EL (cell line): ENCODE results near the gene CTNNA3.

ENCODE experiments used
- DNase-seq: peaks from one replicate; pipeline ENCODE4 v3.0.0-alpha.2; 2016

Gene CTNNA3

DNA sequence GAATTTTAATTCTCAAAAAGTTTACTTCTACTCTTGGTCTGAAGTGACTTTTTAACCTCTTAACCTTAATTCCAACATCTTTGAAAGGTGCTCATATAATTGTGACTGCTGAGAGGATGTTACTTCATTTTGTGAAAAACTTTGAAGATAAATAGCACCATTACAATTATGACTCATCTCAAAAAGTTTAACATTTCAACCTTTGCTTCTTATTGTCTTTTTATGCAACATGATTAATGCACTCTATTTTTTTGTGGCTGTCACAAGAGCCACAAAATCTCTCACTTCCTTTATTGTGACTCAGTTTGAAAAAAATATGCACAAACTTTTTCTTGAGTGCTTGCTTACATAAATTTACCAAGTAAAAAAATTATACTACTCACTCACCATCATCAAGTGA is 387.1 kb downstream of the CTNNA3 start:
- no peak for DNase-seq

DNA sequence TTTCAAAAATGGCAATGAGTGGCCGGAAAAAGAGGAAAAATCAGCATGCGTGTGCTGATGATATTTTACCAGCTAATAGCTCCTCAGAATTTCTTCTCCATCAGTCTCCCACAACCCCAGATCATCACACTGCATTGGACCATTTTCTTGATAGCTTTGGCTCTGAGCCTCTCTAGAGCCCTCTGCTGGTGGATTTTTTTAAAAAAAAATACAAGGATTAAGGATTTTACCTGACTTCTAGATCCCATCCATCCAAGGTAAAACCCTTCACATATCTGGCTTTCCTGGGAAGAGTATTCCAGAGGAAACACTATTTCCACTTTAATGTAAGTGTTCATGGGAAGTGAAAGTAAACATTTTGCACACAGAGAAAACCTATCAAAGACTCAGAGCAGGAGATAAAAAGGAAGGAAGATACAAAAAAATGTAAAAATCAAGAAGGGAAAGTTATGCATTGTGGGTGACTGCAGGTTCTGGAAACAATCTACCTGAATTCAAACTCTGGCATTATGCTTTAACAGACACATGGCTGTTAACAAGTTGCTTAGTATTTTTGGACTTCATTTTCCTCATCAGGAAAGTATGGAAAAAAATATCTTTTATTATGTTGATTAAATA is 389.3 kb downstream of the CTNNA3 start:
- peak; percentile 4 for DNase-seq

DNA sequence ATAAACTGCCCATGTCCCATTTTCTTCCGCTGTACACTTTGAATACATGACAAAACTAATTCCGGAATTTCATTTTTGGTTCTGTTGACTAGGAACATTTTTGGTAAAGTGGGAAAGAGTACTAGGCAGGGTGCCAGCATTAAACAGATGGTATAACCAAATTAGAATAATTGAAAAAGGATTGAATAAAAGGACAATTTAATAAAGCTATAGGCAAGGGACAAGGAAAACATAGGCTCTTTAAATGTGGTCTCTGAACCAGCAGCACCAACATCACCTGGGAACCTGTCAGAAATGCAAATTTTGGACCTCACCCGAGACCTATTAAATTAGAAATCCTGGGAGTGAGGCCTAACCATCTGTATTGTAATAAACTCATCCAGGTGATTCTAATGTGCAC is 393.3 kb downstream of the CTNNA3 start:
- no peak for DNase-seq

DNA sequence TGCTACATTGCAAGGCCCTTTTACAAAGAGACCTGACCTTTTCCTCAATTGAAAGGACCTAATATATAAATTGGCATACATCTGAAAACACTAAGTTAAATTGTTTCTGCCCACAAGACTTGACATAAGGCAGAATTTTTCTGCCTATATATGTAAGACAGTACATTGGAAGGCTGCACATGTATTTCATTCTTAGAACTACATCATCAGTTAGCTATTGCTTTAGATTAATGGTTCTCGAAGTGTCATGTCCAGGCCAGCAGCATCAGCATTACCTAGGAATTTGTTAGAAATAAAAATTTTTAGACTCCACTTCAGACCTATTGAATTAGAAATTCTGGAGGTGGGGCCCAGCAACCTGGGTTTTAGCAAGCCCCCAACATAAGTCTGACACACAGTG is 396.2 kb downstream of the CTNNA3 start:
- no peak for DNase-seq

DNA sequence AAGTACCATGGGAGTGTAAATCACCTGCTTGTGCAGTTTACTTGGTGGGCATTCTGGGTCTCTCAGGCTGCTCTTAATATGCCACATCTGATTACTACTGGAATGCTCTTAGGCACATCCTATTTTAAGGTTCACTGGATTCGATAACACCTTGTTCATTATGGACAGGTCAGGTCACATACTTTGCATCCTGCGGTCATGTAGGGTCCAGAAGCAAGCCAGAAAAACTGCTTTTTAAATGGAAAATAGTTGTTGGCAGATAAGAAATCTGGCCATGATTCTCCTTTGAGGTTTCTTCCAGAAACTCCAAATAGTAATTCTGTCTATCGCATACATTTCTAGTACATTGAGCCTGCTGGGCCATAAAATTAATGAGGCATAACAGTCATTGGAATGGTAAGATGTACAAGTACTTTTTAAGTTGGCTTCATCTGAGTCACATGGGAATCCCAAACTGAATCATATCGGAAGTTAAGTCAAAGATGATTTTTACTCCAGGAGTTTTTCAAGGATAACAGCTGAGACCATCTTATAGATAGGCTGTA is 398.3 kb downstream of the CTNNA3 start:
- no peak for DNase-seq

DNA sequence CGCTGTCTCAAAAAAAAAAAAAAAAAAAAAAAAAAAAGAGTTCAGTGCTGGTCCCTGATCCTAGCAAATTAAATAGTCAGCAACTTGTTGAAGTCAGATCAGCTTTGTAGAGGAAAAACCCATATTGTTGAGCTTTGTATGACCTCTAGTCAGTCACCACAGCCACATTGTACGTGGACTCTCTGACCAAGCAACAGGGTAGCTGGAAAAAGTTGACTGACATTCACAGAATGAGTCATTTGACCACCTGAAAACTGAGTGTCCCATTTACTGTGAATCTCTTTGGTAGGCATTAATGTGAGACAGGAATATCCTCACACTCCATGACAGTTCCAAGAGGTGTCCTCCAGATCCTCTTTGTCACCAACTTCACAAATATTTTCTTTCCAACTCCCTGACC is 399.1 kb downstream of the CTNNA3 start:
- no peak for DNase-seq

DNA sequence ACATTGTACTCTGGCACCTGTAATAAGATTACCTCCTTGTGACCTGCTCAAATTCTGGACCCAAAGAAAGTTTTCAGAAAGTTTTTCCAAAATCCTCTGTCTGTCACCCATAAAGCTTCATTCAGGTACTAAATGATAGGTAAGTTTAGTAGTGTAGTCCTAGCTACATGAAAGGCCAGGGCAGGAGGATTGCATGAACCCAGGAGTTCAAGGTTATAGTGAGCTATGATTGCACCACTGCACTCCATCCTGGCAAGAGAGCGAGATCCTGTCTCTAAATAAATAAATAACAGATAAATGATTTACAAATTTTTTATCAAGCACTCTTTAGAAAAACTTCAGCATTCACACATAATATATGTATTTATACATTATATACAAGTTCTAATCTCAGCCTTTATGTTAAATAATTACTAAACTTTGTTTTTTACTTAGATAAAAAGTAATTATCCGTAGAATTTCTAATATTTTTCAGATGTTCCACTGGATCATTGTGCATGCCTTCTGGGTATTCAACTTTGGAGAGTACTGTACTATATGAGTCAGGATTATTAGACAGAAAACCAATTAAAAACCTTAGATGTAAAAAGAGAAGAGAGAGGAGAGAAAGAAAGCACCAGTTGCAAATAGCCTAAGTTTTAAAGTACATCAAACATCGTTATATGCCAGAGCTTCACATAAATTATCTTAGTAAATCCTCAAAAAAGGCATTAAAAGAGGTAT is 407.1 kb downstream of the CTNNA3 start:
- no peak for DNase-seq

DNA sequence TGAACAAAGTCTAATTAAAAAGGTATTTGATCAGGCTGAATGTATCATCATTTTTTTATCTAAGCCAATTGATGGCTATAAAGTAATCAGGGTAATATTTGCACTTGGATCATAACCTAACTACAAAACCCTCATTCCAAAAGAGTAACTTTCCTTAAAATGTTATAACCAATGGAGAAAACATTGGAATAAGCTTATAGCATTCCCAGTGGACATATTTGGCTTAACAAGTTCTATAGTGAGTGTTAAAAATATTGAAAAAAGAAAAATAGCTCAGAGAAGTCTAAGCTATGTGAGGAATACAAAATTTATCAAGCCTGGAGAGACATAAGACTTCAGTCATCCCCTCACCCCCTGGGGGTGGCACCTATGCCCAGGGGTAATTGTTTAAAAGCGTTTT is 411.4 kb downstream of the CTNNA3 start:
- no peak for DNase-seq

DNA sequence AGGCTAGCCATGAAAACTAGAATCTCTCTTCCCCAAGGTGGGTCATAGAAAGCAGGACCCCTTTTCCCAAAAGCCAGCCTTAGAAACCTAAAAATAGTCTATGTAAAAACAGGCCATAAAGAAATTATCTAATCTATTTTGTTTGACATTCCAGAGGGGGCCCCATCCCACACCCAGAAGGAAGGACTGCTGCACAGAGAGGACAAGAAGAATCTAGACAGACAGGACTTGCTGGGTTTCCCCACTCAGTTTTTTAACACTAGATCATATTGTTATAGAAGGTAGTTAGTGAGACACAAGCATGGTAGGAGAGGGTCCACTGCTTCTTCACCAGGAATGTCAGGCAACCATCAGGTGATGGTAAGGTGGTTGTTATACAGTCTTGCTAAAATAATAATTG is 413.1 kb downstream of the CTNNA3 start:
- no peak for DNase-seq

DNA sequence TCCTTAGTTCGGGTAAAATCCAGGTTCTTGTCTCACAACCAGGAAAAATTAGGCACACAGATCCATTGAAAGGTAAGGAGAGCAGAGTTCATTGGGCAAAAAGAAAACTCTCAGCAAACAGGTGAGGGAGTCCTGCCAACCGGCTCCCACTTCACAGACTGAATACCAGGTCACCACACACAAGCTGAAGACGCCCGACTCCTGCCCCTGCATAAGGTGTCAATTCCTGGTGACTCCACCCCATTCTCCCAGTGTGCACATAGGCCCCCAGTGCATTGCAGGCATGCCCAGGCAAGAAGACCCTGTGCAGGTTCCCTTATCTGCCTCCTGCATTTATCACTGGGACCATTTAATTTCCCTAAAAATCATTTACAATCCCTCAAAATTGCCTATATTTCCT is 415.6 kb downstream of the CTNNA3 start:
- DNase-seq: no peak

DNA sequence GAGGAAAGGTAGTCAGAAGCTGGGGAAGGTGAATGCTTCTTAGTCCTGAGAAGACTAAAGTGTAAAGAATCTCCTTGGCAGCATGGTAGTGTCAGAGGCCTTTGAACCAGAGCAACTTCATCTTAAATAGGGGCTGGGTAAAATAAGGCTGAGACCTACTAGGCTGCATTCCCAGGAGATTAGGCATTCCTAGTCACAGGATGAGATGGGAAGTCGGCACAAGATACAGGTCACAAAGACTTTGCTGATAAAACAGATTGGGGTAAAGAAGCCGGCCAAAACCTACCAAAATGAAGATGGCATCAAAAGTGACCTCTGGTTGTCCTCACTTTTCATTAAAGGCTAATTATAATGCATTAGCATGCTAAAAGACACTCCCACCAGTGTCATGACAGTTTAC is 418.6 kb downstream of the CTNNA3 start:
- no peak for DNase-seq

DNA sequence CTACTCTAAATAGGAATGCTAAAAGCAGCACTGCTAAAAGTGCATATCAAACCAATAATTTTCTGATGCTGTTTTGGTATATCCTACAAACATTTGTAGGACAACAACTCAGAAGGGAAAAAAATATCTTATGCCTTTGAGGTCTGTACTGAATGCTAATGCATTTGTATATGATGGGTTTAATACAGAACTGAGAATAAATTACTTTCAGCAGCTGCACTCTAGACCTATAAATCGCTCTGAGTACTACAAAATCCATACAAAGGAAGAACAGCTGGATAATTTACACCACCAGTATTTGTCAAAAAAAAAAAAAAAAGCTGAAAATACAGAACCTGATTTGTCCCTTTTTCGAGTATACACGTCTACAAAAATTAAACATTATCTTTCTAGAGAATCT is 426.2 kb downstream of the CTNNA3 start:
- DNase-seq: no peak

DNA sequence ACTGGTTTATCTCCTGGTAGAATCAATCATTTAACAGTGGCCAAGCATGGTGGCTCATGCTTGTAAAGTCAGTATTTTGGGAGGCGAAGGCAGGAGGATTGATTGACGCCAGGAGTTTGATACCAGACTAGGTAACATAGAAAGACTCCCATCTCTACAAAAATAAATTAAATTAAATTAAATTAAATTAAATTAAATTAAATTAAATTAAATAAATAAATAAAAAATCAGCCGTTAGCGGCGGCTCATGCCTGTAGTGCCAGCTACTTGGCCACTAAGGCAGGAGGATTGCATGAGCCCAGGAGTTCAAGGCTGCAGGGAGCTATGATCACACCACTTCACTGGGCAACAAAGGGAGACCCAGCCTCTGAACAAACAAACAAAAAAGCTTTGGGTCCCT is 427.8 kb downstream of the CTNNA3 start:
- DNase-seq: no peak

DNA sequence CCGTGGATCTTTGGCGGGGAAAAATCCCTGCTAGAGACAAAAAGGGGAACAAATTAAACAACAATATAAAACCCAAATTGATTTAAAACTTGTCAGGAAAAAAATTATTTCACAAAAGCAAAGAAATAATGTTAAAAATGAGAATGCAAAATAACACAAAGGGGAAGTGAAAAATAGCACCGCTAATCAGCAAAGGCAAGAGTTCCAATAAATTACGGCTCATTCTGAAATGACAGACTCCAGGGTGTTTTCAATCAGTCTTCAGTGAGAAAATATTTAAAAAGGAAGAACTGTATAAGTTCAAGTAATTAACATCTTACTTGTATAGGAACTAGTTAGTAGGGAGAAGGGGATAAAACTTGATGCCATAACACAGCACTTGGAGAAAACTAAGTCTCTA is 433.3 kb downstream of the CTNNA3 start:
- DNase-seq: no peak

DNA sequence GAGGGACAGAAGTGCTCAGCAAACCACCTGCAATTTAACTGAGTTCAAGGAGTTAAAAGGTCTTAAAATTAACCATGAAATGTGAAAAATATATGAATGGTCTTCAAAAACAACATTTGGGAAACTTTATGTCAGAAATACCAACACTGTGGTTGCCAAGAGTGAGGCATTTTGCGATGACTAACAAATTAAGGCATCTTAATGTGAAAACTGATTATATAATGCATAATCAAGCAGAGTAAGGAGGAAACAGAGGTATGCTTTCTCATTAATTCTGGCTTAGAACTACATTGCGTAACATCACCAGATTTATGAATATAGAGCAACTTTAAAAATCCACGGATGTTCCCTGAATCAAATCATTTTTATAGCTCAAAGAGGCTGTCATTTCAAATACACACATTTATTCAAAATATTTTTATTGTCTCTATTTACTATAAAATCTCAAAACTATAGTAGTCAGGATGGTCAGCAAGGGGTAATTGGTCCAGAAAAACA is 434.6 kb downstream of the CTNNA3 start:
- DNase-seq: no peak

DNA sequence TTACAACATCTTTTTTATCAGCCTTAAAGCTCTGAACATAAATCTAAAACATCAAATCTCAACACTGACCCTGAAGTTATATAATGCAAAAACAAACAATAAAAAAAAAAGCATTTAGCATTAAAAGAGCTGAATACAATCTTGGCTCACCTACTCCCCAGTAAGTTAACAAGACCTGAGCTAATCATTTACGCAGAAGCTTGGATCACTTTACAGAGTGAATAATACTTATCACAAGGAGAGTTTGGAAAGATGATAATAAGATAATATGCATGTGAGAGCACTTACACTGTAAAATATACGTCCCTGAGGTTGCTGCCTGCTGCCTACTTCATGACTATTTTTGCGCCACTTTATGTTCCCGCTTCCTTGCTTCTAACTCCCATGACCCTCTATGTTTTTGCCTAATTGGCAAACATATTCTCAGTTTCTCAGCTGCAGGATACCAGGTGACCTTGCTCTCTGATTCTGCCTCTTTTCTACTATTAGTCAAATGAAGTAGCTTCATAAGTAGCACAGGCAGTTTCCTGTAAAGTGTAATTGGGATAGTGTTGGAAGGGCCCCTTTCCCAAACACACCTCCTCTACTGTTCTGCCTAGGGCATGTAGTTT is 436.6 kb downstream of the CTNNA3 start:
- DNase-seq: no peak

DNA sequence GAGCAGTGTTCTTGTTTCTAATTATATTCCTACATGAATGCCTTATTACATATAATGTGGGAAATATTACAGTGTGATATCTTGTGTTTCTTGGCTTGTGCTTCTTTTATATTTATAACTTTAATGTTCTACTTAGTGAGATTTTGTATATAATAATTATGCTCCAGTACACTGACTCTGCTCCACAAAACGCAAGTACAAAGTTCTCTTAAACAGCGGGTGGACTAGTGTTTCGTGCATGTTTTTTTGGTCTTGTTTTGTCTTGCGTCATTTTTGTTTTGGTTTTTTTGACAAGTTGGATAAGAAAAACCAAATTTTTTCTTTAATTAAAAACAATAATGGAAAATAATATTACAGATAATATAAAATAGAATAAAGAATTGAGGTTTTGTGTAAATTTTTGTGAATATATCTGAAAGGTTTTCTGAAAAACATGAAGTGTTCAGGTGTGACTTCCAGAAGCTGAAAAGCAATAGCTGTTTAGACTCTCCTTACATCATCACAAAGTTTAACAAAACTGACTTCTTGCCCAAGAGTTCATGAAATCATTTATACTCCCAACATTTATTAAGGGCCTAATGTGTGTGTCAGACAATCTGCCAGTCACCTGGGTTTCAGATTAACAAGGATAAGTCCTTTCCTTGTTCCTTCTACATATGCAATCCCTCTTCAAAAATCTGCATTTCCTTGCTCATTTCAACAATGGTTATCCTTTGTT is 438.4 kb downstream of the CTNNA3 start:
- no peak for DNase-seq

DNA sequence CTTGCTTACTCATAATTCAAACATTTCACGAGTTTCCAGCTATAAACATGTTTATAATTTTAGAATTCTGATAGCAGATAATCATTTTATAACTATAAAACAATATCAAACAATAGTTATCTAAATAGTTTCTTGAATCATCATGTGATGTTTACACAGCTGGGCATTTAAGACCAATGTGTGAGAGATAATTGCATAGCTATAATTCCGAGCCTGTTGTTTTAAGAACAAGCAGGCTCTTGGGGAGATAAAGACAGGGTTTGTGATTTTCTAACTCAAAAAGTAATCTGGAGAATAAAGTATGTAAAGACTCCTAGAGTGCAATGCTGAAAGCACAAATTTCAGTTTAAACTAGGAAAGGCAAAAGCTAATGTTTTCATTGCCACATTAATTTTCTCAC is 439.0 kb downstream of the CTNNA3 start:
- no peak for DNase-seq

DNA sequence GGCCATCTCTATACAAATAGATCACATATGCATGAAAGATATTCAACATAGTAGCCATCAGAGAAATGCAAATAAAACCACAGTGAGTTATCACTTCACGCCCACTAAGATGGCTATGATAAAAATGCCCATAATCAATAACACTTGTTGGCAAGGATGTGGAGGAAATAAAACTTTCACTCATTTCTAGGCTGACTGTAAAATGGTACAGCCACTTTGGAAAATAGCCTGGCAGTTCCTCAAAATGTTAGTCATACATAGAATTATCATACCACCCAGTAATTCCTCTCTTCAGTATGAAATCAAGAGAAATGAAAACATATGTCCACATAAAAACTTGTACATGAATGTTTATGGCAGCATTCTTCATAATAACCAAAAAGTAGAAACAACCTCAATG is 445.3 kb downstream of the CTNNA3 start:
- no peak for DNase-seq

DNA sequence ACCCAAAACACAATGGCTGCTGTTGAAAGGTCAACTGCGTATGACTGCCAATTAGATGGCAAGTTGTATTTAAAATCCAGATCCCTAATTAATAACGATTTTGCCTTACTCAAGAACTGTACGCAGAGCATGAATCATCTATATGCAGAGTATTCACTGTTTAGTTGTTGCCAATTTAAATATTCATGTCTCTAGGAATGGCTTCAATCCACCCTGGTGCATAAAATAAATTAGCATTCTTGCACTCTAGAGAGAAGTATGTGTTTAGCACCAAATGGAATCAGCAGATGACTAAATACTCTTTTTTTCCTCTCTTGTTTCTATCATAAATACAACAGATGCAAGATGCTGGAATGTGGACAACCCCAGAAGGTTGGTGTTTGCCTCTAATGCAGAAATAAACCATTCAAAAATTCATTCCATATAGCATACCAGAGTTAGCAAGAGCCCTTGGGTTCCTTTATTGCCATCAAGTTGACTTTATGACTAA is 449.9 kb downstream of the CTNNA3 start:
- DNase-seq: no peak

DNA sequence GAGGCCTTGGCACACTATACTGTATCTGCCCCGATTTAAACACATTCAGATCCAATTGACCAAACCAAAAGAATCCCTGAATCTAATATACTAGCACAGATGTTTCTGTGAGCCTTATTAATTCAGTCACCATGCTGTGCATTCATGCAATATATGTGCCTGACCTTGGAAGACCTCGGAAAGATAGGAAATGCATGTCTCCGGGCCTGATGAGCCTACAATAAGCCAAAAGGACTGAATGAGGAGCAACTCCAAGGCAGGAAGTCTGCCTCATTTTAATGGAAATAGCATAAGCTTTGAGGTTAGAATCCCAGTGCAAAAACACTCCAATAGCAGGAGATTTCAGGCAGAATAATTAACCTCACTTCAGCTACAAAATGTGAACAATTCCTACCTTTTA is 453.5 kb downstream of the CTNNA3 start:
- DNase-seq: no peak

DNA sequence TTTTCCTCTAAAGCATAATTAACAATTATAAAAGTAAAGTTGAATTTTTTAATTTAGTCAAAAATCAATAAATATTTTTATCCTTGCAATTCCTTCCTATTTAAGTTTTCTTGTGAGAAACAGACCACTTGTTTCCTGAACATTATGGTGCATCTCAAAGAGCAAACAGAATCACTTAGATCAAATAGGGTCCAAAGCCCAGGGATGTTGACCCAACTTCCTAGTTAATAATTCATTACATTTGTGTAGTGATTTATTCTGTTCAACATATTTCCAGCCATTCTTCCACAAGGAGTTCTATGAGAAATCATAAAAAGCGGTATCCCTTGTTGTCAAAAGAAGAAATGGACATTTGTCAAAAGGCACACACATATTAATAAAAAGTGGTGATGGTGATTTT is 454.5 kb downstream of the CTNNA3 start:
- DNase-seq: no peak

DNA sequence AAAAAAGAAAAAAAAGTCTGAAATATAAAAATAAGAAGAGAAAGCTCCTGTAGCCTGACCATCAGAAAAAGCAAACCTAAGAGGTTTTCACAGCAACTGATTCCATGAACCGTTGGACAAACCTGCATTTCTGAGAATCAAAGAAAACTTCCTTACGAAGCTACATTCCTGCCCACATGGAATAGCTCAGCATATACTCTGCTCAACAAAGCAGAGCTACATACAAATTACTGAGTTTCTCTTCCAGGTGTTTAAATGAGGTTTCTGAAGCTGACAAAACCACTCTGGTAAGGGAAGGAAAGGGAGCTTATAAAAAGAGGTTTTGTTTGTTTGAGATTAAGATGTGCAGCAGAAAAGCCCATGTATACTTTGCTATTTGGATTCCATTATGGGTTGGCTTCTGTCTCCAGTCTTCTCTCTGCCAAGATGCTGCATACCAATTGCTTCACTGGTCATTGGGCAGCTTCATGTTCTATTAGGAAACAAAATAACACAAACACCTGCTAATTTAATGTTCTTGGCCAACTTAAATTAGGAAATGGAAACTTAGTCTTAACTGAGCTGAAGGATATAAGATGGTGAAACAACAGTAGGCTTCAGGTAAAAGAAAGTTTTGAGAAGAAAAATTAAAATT is 456.0 kb downstream of the CTNNA3 start:
- no peak for DNase-seq
